HG03442 (cell line): ENCODE data around the gene DENND1A.

ENCODE experiments used
- ATAC-seq: cut with Tn5 transposase; IDR thresholded peaks from one replicate; pipeline ENCODE4 v1.9.1; 2021; ENCODE audit warnings: mild to moderate bottlenecking, moderate library complexity; ENCODE audit not compliant: unreplicated experiment

DENND1A gene

DNA sequence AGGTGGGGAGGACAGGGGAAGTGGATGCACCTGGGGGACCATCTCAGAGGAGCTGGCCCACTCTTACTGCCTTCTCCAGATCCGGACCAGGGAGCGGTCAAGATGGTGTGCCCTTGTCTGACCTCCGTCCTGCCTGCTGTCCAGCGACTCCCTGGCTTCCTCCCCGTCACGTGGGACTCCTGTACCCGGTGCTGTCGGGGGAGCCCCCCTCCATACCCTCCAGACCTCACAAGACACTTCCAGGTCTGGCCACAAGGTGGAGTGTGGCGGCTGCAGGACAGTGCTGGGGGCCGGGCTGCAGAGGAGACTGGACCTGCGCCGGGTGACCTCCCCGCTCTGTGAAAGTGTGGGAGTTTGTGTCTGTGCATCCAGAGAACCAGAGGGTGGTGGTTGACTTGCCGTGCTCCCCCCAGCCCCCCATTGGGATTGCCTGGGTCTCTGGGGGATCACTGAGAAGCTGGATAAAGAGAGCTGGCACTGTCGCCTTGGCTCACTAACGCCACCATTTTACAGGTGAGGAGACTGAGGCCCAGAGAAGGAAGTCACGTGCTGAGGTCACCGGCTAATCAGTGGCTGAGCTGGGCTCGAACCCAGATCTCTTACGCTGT is 575.8 kb downstream of the DENND1A start:
- ATAC-seq: peak; percentile 69

DNA sequence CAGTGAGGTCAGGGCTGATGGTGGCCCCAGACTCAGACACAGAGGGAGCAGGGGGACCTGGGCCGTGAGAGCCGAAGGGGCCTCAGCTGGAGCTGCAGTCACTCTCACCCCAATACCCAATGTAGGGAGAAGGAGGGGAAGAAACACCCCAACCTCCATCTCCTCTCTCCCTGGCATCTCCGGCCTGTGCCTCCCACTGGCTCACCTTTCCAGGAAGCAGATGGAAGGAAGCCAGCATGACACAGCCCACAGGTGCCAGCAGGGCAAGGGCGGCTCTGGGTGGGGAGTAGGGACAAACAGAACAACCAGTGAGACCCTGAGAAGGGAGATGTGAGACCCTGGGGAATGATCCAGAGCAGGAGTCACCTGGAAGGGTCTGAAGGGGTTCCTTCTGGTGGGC is 576.9 kb downstream of the DENND1A start:
- ATAC-seq: no peak

DNA sequence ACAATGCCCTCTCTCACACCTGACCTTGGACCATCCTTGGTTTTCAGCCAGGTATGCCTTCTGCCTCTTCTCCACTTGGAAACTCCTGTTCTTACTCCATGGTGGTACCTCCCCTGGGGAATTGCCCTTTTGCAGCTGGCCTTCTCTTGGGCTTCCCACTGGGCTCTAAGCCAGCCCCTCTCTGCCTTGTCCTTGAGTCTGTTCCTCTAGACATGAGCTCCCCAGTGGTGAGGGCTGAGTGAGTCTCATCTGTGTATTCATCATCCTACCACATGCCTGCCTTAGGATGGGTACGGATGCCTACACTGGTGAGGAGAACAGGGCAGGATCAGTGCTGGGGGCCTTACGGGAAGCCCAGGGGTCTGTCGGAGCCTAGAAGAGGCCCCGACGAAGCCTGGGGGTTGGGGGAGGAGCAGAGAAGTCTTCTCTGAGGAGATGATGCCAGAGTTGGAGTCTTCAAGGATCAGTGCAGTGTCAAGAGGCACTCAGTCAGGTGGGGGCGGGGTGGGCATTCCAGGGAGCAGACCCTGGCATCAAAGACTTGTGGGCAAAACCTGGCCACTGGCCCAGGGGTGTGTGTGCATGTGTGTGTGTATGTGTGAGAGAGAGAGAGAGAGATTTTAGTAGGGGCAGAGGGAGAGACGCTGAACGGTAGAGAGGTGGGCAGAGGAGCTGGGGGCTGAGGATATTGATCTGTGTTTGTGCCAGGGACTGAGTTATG is 579.2 kb downstream of the DENND1A start:
- ATAC-seq: no peak

DNA sequence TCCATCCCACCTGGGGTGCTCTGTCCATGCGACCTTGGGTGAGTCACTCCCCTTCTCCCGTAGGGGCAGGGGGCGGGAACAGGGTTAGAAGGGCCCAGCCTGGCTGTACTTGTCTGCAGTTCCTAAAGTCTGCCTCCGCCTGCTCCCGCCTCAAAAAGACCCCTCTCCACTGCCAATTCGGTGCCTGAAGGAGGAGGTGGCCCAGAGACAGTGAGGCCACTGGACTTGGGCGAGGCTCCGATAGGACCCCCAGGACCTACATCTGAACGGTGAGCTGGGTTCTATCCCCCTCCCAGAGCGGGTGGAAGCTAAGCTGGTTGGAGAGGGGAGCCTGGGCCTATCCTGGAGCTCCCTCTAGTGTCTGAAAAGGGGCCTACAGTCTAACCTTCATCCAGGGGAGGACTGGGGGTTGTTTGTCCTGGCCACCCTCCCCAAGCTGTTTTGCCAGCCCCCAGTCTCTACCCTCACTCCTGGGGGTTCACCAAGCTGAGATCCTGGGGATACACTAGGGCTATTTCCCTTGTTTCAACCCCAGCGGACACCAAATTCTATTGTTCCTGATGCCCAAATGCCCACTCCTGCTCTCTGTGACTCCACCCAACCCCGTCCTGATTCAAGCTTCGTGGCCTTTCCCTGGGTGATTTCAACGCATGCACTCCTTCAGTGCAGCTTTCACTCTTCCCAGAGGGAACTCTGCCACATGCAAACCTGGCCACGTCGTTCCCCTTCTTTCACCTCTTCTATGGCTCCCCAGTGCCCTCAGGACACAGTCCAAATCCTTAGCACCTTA is 580.0 kb downstream of the DENND1A start:
- ATAC-seq: peak; percentile 44

DNA sequence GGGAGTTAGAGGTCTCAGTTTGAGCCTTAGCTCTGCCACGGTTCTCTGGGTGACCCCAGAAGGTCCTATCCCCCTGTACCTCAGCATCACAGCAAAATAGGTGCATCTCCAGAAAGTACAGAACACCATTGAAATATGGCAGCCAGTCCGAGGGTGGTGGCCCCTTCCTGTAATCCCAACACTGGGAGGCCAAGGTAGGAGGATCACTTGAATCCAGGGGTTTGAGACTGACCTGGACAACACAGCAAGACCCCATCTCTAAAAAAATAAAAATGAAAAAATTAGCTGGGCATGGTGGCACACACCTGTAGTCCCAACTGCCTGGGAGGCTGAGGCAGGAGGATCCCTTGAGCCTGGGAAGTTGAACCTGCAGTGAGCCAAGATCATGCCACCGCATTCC is 580.9 kb downstream of the DENND1A start:
- no peak for ATAC-seq

DNA sequence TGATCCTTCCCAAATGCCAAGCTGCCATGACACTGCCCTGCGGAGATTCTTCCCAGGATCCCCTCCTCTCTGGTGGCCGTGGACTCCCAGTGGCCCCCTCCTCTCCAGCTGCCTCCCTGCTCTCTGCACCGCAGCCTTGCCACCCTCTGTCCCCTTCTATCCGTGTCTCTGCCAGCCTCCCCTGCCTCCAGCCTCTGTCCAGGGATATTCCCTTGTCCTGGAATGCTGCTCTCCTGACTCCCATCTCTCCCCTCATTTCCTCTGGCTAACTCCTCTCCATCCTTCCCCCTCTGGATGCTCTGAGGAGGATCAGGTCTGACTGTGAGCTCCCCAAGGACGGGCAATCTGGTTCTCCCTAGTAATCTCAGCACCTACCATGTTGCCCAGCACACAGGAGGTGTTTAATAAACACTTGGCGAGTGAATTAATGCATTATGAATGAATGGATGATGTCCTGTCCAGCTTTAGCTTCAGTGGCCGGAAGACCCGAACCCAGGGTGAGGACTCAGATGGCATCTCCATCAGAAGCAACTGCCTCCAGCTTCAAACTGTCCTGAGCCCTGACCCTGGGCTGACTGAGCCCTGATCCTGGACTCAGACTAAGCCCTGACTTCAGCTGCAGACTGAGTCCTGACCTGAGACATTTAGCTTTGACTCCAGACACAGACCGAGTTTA is 581.5 kb downstream of the DENND1A start:
- ATAC-seq: no peak

DNA sequence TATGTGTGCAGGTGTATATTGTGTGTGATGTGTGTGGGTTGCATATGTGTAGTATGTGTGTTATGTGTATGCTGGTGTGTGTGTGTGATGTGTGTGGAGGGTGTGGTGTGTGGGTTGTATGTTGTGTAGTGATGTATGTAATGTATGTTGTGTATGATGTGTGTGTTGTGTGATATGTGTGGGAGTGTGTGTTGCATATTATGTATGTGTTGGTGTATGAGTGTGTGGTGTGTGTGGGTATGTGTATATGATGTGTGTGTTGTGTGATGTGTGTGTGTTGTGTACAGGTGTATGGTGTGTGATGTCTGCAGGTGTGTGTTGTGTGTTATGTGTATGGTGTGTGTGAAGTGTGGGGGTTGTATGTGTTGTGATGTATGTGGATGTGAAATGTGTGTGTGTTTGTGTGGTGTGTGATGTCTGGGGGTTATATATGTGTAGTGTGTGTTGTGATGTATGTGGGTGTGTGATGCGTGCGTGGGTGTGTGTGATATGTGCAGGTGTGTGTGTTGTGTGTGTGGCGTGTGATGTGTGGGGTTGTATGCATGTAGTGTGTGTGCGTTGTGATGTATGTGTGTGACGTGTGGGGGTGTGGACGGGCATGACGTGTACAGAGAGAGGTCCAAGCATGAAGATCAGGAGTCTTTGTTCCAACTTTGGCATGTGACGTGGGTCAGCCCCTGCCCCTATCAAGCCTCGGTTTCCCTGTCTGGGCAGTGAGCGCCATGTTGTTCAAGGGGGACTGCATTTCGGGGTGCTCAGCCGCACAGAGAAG is 582.5 kb downstream of the DENND1A start:
- ATAC-seq: no peak

DNA sequence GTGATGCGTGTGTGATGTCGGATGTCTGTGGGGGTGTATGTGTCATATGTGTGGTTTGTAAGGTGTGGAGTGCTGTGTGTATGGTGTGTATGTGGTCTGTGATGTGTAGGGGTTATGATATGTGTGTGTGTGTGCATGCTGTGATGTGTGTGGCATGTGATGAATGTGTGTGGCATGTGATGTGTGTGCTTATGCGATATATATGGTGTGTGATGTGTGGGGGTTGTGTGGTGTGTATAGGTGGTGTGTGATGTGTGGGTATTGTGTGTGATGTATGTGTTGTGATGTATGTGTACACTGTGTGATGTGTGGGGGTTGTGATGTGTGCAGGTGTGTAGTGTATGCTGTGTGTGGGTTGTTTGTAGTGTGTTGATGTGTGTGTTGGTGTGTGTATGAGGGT is 583.1 kb downstream of the DENND1A start:
- no peak for ATAC-seq

DNA sequence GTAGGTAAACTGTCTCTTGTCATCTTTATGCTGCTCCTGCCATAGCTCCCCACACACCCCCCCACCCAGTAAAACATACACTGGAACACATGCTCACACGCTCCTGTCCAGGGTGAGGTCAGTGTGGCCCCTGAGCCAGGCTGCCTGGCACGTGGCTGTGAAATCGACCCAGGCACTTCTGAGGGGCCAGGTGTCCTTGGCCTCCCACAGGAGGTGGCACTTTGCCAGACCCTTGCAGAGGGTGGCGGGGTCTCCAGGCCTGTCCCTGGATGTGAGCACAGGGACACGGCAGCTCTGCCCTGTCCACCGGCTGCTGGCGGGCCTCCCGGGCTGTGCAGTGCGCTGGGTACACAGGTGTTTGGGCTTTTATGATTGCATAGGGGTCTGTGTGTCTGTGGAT is 583.9 kb downstream of the DENND1A start:
- ATAC-seq: no peak

DNA sequence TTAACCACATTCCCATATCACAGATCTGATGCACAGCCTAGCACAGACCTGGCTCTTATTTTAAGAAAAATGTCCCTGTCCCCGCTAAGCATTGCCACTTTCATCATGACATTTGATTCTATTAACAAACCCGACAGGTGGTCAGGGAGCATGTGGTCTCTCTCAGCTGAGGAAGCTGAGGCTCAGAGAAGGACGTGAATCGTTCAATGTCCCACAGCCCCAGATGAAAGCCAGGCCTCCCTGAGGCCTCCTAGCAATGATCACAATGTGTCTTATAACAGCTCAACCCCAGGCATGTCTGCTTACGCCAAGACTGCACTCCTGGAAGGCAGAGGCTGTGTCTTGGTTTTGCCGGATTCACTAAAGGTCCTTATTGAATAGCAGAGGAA is 584.4 kb downstream of the DENND1A start:
- ATAC-seq: no peak

DNA sequence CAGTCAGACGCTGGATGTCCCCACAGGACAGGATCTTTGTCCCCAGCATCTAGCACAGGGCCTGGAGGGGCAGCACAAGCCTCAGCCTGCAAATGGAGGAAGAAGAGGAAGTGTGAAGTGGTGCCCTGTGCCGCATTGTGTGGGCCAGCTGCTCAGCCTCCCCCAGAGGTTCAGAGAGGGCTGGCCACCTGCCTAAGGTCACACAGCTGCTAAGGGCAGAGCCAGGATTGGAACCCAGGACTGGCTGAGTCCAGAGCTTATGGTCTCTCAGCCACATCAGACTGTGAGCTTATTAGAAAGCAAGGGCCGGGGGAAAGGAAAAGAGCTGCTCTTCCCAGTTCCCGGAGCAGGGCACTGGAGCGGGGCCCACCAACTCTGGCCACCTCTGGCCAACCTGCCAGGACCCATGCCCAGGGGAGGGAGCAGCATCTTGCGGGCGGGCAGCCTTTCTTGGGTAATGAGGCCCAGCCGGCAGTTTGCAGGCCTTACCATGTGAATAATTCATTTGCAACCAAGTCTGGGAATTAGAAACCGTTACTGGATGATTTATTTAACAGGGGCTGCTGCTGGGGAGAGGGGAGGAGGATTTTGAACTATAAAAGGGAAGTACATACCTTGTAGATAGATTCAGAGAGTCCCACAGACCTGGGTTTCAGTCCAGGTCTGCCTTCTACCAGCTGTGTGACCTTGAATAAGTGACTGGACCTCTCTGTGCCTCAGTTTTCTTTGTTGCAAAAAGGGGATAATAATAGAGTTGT is 585.6 kb downstream of the DENND1A start:
- no peak for ATAC-seq

DNA sequence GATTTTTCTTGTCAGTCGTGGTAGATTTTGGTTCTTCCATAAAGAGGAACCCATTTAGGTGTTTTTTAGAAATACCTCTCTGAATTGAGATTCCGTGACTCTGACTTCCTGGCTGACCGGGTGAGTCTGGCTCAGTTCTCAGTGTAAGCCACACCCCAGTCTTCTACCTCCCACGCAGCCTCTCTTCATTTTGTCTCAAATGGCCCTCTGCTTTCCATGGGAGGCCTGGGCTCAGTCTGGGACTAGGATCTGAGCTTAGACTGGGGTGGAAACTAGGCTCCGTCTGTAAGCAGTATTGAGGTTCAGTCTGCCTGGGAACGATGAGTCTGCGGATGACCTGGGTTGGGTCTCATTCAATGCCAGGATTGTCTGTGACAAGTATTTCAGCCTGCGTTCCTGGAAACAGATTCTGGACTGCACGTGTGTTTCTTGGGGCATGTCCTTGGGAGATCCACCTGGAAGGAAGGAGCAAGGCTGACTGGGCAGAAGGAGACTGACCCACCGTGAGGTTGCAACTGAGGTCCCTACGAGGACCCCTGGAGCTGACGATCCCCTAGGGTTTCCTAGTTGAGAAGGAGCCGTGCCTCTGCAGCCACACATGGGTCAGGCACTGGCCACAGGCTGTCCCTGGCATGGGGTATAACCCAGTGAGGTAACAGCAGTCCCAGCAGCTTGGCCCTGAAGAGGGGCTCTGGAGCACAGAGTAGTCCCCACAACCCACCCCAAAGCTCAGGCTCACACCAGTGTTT is 586.3 kb downstream of the DENND1A start:
- ATAC-seq: peak; percentile 24

DNA sequence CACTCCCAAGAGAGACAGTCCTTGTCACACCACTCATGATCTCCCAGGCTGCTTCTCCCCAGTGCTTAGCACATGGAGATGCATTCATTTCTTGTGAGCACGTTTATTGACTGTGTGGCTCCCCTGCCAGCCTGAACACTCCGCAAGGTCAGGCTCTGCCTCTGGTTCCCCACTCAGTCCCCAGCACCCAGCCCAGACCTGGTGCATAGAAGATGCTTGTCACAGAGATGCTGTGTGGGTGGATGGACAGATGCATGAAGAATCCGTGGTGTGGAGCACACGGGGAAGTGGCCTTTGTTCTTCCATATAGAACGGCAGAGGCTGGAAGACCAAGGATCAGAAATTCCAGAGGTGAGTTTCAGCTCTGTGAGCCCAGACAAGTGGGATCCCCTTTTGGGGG is 587.7 kb downstream of the DENND1A start:
- ATAC-seq: no peak

DNA sequence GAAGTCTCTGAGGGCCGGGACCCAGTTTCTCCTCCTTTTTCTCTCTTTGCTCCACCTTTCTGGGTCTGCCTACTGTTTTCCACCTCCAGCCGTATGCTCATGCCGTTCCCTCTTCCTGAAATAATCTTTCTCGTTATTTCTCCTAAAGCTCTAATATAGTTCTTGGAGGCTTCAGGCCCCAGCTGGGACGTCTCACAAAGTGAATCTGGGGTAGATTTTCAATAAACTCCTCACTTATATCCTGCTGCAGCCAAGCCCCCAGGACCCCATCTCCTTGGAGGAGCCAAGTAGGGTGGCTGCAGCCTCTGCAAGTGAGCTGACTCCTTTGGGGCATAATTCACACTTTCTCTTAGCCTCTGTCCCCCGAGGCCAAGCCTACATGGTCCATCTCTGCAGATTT is 588.1 kb downstream of the DENND1A start:
- no peak for ATAC-seq

DNA sequence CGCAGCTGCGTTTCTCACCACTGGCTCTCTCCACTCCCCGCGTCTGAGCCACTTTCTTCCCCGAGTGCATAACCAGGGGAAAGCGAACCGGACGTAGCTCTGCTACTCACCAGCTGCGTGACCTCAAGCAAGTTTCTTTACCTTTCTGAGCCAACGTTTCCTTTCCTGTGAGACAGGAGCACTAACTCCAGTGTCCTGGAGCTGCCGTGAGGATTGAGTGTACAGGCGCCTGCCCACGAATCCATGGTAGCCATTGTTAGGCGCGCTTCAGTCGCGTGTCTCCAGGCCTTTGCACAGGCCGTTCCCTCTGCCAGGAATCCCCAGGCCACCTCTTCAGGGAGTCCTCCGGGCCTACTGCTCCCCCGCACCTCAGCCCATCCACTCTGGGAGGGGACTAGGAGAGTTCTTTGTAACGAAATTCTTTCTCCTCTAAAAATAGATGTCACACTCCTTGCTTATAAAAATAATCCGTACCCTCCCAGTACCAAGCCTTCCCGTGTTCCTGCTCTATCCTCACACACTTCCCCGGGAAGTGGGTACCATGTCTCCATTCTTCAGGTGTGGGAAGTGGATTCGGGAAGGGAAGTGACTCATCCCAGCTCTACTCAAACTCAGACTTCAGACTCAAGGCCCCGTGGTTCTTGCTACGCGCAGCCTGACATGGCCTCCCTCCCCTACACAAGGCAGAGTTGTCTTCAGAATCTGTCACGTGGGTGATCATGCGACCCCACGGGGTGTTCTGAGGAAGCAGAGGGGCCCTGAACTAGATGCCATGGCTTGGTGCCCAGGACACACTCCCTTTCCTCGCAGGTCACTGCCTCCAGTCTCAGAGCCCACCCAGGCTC is 590.0 kb downstream of the DENND1A start:
- peak; percentile 39 for ATAC-seq

DNA sequence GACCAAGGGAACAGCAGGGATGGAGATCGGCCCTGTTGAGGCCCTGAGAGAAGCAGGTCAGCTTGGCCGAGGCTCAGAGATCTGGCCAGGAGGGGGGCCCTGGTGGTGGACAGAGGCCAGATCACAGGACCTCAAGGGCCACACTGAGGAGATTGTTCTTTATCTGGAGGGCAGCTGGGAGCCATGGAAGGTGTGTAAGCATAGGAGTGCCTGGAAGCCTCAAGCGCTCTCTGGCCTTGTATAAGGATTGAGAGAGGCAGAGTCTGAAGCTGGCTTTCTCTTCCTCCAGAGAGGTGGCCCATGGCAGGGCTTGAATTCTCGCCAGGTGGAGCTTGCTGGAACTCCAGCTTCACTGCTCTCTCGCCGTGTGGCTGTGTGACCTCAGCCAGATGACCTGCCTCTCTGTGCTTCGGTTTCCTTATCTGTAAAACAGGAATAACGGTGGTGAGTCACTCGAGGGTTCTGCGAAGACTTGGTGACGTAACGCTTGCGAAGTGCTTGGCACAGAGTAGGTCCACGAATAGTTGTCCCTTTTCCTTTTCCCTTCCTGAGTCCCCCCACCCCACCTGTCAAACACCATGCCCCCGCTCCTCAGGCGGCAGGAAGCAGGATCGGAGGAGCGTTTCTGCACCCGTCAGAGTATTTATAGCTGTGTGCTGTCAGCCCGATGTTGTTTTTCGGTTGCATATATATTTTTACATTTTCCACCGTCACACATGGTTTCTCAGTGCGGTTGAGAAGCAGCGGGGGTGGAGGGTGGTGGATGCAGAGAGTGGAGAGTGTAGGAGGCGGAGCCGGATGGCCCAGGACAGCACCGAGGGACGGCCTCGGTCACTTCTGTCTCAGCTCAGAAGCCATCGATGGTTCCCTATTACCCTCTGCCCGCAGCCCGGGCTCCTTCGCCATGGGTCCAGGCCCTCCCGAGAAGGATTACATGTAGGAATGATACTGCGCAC is 590.9 kb downstream of the DENND1A start:
- peak; percentile 63 for ATAC-seq

DNA sequence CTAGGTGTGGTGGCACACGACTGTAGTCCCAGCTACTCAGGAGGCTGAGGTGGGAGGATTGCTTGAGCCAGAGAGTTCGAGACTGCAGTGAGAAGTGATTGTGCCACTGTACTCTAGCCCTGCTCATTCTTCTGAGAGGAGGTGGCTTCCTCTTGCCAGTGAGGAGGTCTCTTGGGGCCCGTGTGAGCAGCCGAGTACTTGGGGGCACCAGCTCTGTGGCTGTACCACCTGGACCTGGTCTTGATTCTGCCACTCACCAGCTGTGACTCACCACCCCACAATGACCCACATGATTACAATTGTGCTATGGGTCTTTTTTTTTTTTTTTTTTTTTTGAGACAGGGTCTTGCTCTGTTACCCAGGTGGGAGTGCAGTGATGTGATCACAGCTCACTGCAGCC is 592.0 kb downstream of the DENND1A start:
- ATAC-seq: no peak
